Measurements from ENCODE around the gene CETP.

DNA sequence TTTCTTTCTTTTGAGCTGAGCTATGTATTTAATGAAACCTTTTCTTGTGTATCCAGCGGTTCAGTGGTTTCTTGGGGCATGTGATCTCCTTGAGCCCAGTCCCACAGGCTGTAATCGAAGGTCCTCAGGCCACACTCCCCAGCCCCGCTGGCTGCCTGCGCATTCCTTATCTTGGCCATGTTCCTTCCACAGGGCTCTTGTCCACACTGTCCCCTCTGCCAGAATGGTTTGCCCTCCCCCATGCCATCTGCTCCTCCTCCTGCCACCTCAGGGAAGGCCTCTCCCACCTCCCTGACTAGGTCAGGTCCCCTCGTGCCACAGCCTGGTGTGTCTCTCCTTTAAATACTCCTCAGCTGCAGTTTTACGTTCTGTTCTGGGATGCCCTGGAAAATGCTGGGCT lies 15.5 kb downstream of the CETP start:
- TF ChIP-seq, protein P1, sequence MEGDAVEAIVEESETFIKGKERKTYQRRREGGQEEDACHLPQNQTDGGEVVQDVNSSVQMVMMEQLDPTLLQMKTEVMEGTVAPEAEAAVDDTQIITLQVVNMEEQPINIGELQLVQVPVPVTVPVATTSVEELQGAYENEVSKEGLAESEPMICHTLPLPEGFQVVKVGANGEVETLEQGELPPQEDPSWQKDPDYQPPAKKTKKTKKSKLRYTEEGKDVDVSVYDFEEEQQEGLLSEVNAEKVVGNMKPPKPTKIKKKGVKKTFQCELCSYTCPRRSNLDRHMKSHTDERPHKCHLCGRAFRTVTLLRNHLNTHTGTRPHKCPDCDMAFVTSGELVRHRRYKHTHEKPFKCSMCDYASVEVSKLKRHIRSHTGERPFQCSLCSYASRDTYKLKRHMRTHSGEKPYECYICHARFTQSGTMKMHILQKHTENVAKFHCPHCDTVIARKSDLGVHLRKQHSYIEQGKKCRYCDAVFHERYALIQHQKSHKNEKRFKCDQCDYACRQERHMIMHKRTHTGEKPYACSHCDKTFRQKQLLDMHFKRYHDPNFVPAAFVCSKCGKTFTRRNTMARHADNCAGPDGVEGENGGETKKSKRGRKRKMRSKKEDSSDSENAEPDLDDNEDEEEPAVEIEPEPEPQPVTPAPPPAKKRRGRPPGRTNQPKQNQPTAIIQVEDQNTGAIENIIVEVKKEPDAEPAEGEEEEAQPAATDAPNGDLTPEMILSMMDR (conservative IDR thresholded peaks at IDR 0.05; ENCODE audit: low read depth, low read length), result no peak
- TF ChIP-seq EZH2 (IDR thresholded peaks at IDR 0.05; ENCODE audit: low read length, unreplicated experiment) (no peak), EZH2phosphoT487 (IDR thresholded peaks at IDR 0.05; ENCODE audit: borderline replicate concordance, low read length) (no peak)

Measured in PC-3 (cell line).